Activated naive CD8-positive, alpha-beta T cell (primary cell): ENCODE measurements around the gene SLC25A22.
A peak's percentile ranks its signal among the peaks of the same experiment; 100 is the strongest.

ENCODE experiments used
- H3K27ac Mint-ChIP-seq: one replicate; pipeline ENCODE4 v1.8.0; 2021; ENCODE audit warnings: mixed read lengths
- H3K27me3 Mint-ChIP-seq: one replicate; pipeline ENCODE4 v1.8.0; 2021; ENCODE audit warnings: mixed read lengths
- H3K36me3 Mint-ChIP-seq: one replicate; pipeline ENCODE4 v1.8.0; 2021; ENCODE audit warnings: mixed read lengths
- H3K4me1 Mint-ChIP-seq: one replicate; pipeline ENCODE4 v1.8.0; 2021; ENCODE audit warnings: low read depth, mixed read lengths
- H3K4me3 Mint-ChIP-seq: one replicate; pipeline ENCODE4 v1.8.0; 2021; ENCODE audit warnings: mild to moderate bottlenecking, mixed read lengths
- H3K9me3 Mint-ChIP-seq: one replicate; pipeline ENCODE4 v1.8.0; 2021; ENCODE audit warnings: low read depth, mixed read lengths

SLC25A22 gene

GRCh38 chr11:819943-820649, 22.0 kb upstream of the SLC25A22 start:
- Mint-ChIP-seq H3K27me3 (no peaks in the 10 kb centered on the region), H3K4me1 (peaks cover 10% of the 10 kb centered on the region), H3K9me3 (no peaks in the 10 kb centered on the region), H3K4me3 (peak overlapping the region; percentile 83), H3K36me3 (no peaks in the 10 kb centered on the region), H3K27ac (peak overlapping the region; percentile 76)

GRCh38 chr11:819129-819931, 21.2 kb upstream of the SLC25A22 start:
- peak overlapping the region; percentile 49 for H3K4me3 Mint-ChIP-seq
- H3K9me3 Mint-ChIP-seq = no peaks in the 10 kb centered on the region
- no peak overlapping the region for H3K27ac Mint-ChIP-seq
- H3K36me3 Mint-ChIP-seq = no peaks in the 10 kb centered on the region
- peaks cover 10% of the 10 kb centered on the region for H3K4me1 Mint-ChIP-seq
- no peaks in the 10 kb centered on the region for H3K27me3 Mint-ChIP-seq

- no peaks in the 10 kb centered on the region for H3K36me3 Mint-ChIP-seq
- H3K4me1 Mint-ChIP-seq = peaks cover 10% of the 10 kb centered on the region
- H3K27me3 Mint-ChIP-seq = no peaks in the 10 kb centered on the region
- H3K9me3 Mint-ChIP-seq = no peaks in the 10 kb centered on the region
- H3K27ac Mint-ChIP-seq = no peak within 1 kb of the TSS
- peak within 1 kb of the TSS; percentile 76 for H3K4me3 Mint-ChIP-seq
Observed at GRCh38 chr11:818396-819128, 20.5 kb upstream of the SLC25A22 start, which contains the start of gene PNPLA2. Gene PNPLA2, plus strand, starts transcription at chr11:818914. Its CDS starts 805 bp downstream, at chr11:819719.

- no peak overlapping the region for H3K27ac Mint-ChIP-seq
- H3K36me3 Mint-ChIP-seq = no peaks in the 10 kb centered on the region
- peaks cover 22% of the 10 kb centered on the region for H3K4me1 Mint-ChIP-seq
- H3K27me3 Mint-ChIP-seq = no peaks in the 10 kb centered on the region
- H3K4me3 Mint-ChIP-seq = no peak overlapping the region
- no peaks in the 10 kb centered on the region for H3K9me3 Mint-ChIP-seq
Observed at GRCh38 chr11:816433-816779, 18.3 kb upstream of the SLC25A22 start.

- H3K36me3 Mint-ChIP-seq = peaks cover 5% of the 10 kb centered on the region
- no peak overlapping the region for H3K27ac Mint-ChIP-seq
- no peaks in the 10 kb centered on the region for H3K9me3 Mint-ChIP-seq
- no peaks in the 10 kb centered on the region for H3K27me3 Mint-ChIP-seq
- no peak overlapping the region for H3K4me3 Mint-ChIP-seq
- H3K4me1 Mint-ChIP-seq = peaks cover 23% of the 10 kb centered on the region
Observed at GRCh38 chr11:815675-816432, 17.8 kb upstream of the SLC25A22 start.

- Mint-ChIP-seq H3K4me3 (peak overlapping the region; percentile 46), H3K4me1 (peaks cover 24% of the 10 kb centered on the region), H3K27ac (peak overlapping the region; percentile 11)
Observed at GRCh38 chr11:813456-814096, 15.5 kb upstream of the SLC25A22 start.

GRCh38 chr11:813072-813455, 15.0 kb upstream of the SLC25A22 start:
- H3K9me3 Mint-ChIP-seq = no peaks in the 10 kb centered on the region
- H3K4me3 Mint-ChIP-seq = peak overlapping the region; percentile 91
- peaks cover 5% of the 10 kb centered on the region for H3K36me3 Mint-ChIP-seq
- no peaks in the 10 kb centered on the region for H3K27me3 Mint-ChIP-seq
- peak overlapping the region; percentile 93 for H3K27ac Mint-ChIP-seq
- H3K4me1 Mint-ChIP-seq = peaks cover 27% of the 10 kb centered on the region

More at GRCh38 chr11:813456-814096, 15.5 kb upstream of the SLC25A22 start:
- peaks cover 5% of the 10 kb centered on the region for H3K36me3 Mint-ChIP-seq
- H3K27me3 Mint-ChIP-seq = no peaks in the 10 kb centered on the region
- H3K9me3 Mint-ChIP-seq = no peaks in the 10 kb centered on the region

- H3K27me3 Mint-ChIP-seq = no peaks in the 10 kb centered on the region
- H3K4me3 Mint-ChIP-seq = peak overlapping the region; percentile 91
- peaks cover 31% of the 10 kb centered on the region for H3K4me1 Mint-ChIP-seq
- peaks cover 5% of the 10 kb centered on the region for H3K36me3 Mint-ChIP-seq
- H3K9me3 Mint-ChIP-seq = no peaks in the 10 kb centered on the region
- peak overlapping the region; percentile 93 for H3K27ac Mint-ChIP-seq
Observed at GRCh38 chr11:812390-812789, 14.3 kb upstream of the SLC25A22 start.

GRCh38 chr11:811446-812245, 13.6 kb upstream of the SLC25A22 start:
- Mint-ChIP-seq H3K9me3 (no peaks in the 10 kb centered on the region), H3K27me3 (no peaks in the 10 kb centered on the region), H3K4me3 (peak overlapping the region; percentile 91), H3K4me1 (peaks cover 31% of the 10 kb centered on the region), H3K27ac (peak overlapping the region; percentile 93), H3K36me3 (peaks cover 5% of the 10 kb centered on the region)

- Mint-ChIP-seq H3K36me3 (peaks cover 5% of the 10 kb centered on the region), H3K4me3 (peak overlapping the region; percentile 93), H3K27ac (peak overlapping the region; percentile 98), H3K4me1 (peaks cover 31% of the 10 kb centered on the region), H3K27me3 (no peaks in the 10 kb centered on the region), H3K9me3 (no peaks in the 10 kb centered on the region)
Observed at GRCh38 chr11:810040-810567, 12.0 kb upstream of the SLC25A22 start.

- Mint-ChIP-seq H3K9me3 (no peaks in the 10 kb centered on the region), H3K27ac (peak within 1 kb of the TSS; percentile 98), H3K27me3 (no peaks in the 10 kb centered on the region), H3K4me1 (peaks cover 32% of the 10 kb centered on the region), H3K4me3 (peak within 1 kb of the TSS; percentile 93), H3K36me3 (peaks cover 5% of the 10 kb centered on the region)
Observed at GRCh38 chr11:809287-810039, 11.4 kb upstream of the SLC25A22 start, which contains the start of gene RPLP2. Gene RPLP2, plus strand, starts transcription at chr11:809967. Its CDS starts 268 bp downstream, at chr11:810235.

- Mint-ChIP-seq H3K4me1 (peaks cover 36% of the 10 kb centered on the region), H3K27ac (peak overlapping the region; percentile 98), H3K36me3 (peaks cover 5% of the 10 kb centered on the region), H3K9me3 (no peaks in the 10 kb centered on the region), H3K27me3 (no peaks in the 10 kb centered on the region), H3K4me3 (peak overlapping the region; percentile 93)
Observed at GRCh38 chr11:808427-809286, 10.6 kb upstream of the SLC25A22 start.
